ENCODE data around the gene ZNF689. TPM values are rescaled to one million over a fixed set of nuclear protein-coding genes. Genes with fewer than 3 reads are reported as not detected.
A peak's percentile ranks its signal among the peaks of the same experiment; 100 is the strongest.

Gene ZNF689
- total and polyA plus RNA-seq, 12 donors, result 2.7 to 7.4 (median 5.4) TPM

GRCh38 chr16:30615358-30616091, 5.3 kb upstream of the ZNF689 start:
- TF ChIP-seq CTCF (IDR thresholded peaks at IDR 0.05), result peak; percentile 35 to 68 (median 52)
- H3K4me3 ChIP-seq, result no peak overlapping the region
- H3K27me3 ChIP-seq, result no peaks in the 10 kb centered on the region
- H3K4me1 ChIP-seq, result peaks cover 0 to 9% (median 5%) of the 10 kb centered on the region in 9 donors
- WGBS, 2 donors, result 31 to 39% methylated on average over 12 of the region's 12 CpGs
- no peak overlapping the region for H3K27ac ChIP-seq
- H3K9me3 ChIP-seq, result no peaks in the 10 kb centered on the region
- DNase-seq (peak; percentile 40 to 67), ATAC-seq (peak in 6 of 8 donors; percentile 31 to 78 (median 59))
- no peaks in the 10 kb centered on the region for H3K36me3 ChIP-seq
- intact Hi-C loops (cut with DNase I), result loop anchor here in 4 of 10 donors (5.0 to 10.0 kb wide), 4 partner anchors 81 to 201 kb away; partner anchors contain the start of gene ZNF747 (in 1 of the 4)

DNA sequence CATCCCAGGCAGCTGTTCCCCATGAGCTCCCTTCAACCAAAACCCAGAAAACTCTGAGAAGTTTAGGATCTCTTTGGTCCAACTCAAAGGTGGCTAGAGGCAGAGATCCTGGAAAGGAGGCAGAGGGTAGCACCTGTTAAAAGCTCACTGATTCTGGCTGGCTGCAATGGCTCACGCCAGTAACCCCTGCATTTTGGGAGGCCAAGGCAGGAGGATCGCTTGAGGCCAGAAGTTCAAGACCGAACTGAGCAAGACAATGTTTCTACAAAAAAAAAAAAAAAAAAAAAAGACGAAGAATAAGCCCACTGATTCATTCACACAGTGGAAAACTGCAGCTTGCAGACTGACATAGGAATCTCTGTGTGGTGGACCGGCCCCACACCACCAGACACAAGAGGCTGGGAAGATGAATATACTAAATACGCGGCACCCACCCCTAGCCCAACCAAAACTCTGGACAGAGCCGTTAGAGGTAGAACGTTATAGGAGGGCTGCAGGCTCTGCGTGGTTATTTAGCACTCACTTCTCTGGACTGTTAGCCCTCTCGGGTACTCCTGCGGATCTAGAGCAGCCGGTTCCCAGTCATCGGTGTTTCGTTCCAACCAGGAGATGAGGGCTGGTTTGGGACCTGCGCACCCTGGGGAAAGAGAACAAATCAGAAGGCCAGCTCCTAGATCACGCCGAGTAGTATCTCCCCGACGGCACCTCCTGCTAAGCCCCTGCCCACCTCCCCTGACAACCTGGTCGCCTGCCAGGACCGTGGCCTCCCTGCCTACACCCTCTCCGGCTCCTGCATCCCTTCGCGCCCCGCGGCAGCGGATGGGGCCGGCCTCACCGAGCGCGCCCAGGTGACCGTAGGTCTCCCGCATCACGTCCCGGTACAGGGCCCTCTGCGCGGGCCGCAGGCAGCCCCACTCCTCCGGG, 925 bp downstream of the ZNF689 start:
- DNase-seq (peak; percentile 37 to 60), ATAC-seq (peak; percentile 44 to 84 (median 65))
- H3K4me1 ChIP-seq, result peaks cover 0 to 42% (median 15%) of the 10 kb centered on the region in 9 donors

DNA sequence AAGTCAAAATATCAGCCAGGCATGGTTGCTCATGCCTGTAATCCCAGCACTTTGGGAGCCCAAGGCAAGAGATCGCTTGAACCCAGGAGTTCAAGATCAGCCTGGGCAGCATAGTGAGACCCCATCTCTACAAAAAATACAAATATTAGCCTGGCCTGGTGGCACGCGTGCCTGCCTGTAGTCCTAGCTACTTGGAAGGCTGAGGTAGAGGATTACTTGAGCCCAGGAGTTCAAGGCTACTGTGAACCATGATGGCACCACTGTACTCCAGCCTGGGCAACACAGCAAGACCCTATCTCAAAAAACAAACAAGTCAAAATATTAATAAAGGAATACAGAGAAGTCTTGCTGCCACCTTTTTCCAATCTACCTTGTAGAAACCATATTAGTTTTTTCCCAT, 4.2 kb downstream of the ZNF689 start:
- ATAC-seq (no peak), DNase-seq (no peak)
- H3K4me1 ChIP-seq, result peaks cover 3 to 64% (median 32%) of the 10 kb centered on the region in 9 donors
- H3K4me3 ChIP-seq, result no peak overlapping the region
- H3K27ac ChIP-seq, result peak overlapping the region in 1 of 10 donors; percentile 51
- WGBS, 2 donors, result 97 to 98% methylated on average over 3 of the region's 3 CpGs
- H3K9me3 ChIP-seq, result peaks cover 0 to 2% (median 0%) of the 10 kb centered on the region in 11 donors
- no peak for TF ChIP-seq CTCF (IDR thresholded peaks at IDR 0.05)
- peaks cover 0 to 67% (median 28%) of the 10 kb centered on the region in 9 donors for H3K36me3 ChIP-seq
- intact Hi-C loops (cut with DNase I), result loop anchor here in 2 of 10 donors (10.0 kb wide), 1 partner anchor 161 kb away; the partner anchor contains the start of gene SEPHS2 (in 2 of the 2)
- H3K27me3 ChIP-seq, result no peaks in the 10 kb centered on the region

More for the DNA sequence above, 925 bp downstream of the ZNF689 start:
- no peaks in the 10 kb centered on the region for H3K27me3 ChIP-seq
- H3K36me3 ChIP-seq, result peaks cover 0 to 44% (median 24%) of the 10 kb centered on the region in 9 donors
- no peaks in the 10 kb centered on the region for H3K9me3 ChIP-seq
- H3K4me3 ChIP-seq, result peak overlapping the region; percentile 51 to 98 (median 93)
- TF ChIP-seq CTCF (IDR thresholded peaks at IDR 0.05), result no peak
- peak overlapping the region; percentile 66 to 99 (median 98) for H3K27ac ChIP-seq
- intact Hi-C loops (cut with DNase I), result loop anchor here in 2 of 10 donors (10.0 kb wide), 1 partner anchor 164 kb away; the partner anchor contains the start of gene SEPHS2 (in 2 of the 2)
- WGBS, 2 donors, result 14% methylated on average over 39 to 40 of the region's 40 CpGs

DNA sequence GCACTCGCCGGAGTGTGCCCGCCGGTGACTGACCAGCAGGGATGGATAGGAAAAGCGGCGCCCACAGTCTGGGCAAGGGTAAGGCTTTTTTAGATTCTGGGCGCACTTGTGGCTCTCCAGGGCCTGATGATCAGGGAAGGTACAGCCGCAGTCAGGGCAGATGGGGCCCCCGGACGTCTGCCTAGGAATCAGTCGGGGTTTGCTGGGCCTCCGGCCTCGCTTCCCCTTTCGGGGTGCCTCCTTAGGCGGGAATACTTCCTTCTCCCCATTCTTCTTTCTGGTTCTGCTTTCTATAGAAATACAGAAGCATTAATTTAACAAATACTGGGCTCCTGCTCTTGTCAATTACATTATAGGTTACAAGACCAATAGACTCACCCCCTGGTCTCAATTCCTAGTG, 5.0 kb downstream of the ZNF689 start:
- H3K27ac ChIP-seq, result peak overlapping the region in 1 of 10 donors; percentile 51
- intact Hi-C loops (cut with DNase I), result loop anchor here in 2 of 10 donors (10.0 kb wide), 1 partner anchor 160 kb away; the partner anchor contains the start of gene SEPHS2 (in 2 of the 2)
- peaks cover 0 to 67% (median 28%) of the 10 kb centered on the region in 9 donors for H3K36me3 ChIP-seq
- no peak overlapping the region for H3K4me3 ChIP-seq
- peaks cover 3 to 58% (median 26%) of the 10 kb centered on the region in 9 donors for H3K4me1 ChIP-seq
- no peaks in the 10 kb centered on the region for H3K27me3 ChIP-seq
- peaks cover 0 to 7% (median 0%) of the 10 kb centered on the region in 11 donors for H3K9me3 ChIP-seq
- ATAC-seq, result no peak
- peak in 1 of 2 donors; percentile 25 for DNase-seq
- WGBS, 2 donors, result 89 to 95% methylated on average over 15 of the region's 15 CpGs
- TF ChIP-seq CTCF (IDR thresholded peaks at IDR 0.05), result no peak
